Measurements from ENCODE around the gene IRX4. TPM values are rescaled to one million over a fixed set of nuclear protein-coding genes. Genes with fewer than 3 reads are reported as not detected.
A peak's percentile ranks its signal among the peaks of the same experiment; 100 is the strongest.

IRX4 gene
- total and polyA plus RNA-seq, 9 donors, result 0.13 to 3.4 (median 0.48) TPM

GRCh38 chr5:1857256-1857600 is 25.5 kb downstream of the IRX4 start:
- H3K4me3 ChIP-seq (ENCODE audit: low read length), result no peak overlapping the region
- 59% methylated on average over 32 of the region's 32 CpGs for WGBS (ENCODE audit: insufficient coverage)
- no peaks in the 10 kb centered on the region for H3K36me3 ChIP-seq (ENCODE audit: control insufficient read depth, insufficient read depth, low read length)
- peaks cover 44% of the 10 kb centered on the region for H3K27me3 ChIP-seq (ENCODE audit: control insufficient read depth, insufficient read depth, low read length)
- no peaks in the 10 kb centered on the region for H3K9me3 ChIP-seq (replicated peaks; ENCODE audit: control insufficient read depth, low read depth, low read length)
- peaks cover 3% of the 10 kb centered on the region for H3K4me1 ChIP-seq (ENCODE audit: control insufficient read depth, insufficient read depth, low read length)
- H3K27ac ChIP-seq (ENCODE audit: low read length), result no peak overlapping the region
- no peak for DNase-seq

GRCh38 chr5:1856596-1857255 is 26.0 kb downstream of the IRX4 start:
- no peaks in the 10 kb centered on the region for H3K36me3 ChIP-seq (ENCODE audit: control insufficient read depth, insufficient read depth, low read length)
- H3K4me1 ChIP-seq (ENCODE audit: control insufficient read depth, insufficient read depth, low read length), result peaks cover 6% of the 10 kb centered on the region
- no peaks in the 10 kb centered on the region for H3K9me3 ChIP-seq (replicated peaks; ENCODE audit: control insufficient read depth, low read depth, low read length)
- peaks cover 47% of the 10 kb centered on the region for H3K27me3 ChIP-seq (ENCODE audit: control insufficient read depth, insufficient read depth, low read length)
- 52% methylated on average over 47 of the region's 49 CpGs for WGBS (ENCODE audit: insufficient coverage)
- H3K4me3 ChIP-seq (ENCODE audit: low read length), result no peak overlapping the region
- H3K27ac ChIP-seq (ENCODE audit: low read length), result no peak overlapping the region
- no peak for DNase-seq

DNA sequence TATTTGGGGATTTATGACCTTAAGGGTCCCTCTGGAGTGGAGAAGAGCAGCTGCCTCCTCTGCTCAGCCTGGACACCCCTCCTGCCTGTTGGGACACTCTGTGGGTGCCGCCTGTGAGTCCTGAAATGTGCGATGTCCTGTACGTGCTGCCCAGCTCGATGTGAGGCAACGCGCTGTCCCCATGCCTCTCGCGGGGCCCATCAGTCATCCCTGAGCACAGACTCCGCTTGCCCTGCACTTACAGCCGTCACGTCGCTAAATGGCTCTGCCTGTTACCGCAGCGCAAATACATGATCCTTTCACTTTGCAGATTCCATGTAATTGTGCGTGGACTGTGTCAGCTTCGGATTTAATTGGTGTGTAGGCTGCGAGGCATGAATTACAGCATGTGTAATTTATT is 27.1 kb downstream of the IRX4 start:
- H3K27ac ChIP-seq (ENCODE audit: low read length), result no peak overlapping the region
- no peak for DNase-seq
- H3K36me3 ChIP-seq (ENCODE audit: control insufficient read depth, insufficient read depth, low read length), result no peaks in the 10 kb centered on the region
- 43% methylated on average over 8 of the region's 17 CpGs for WGBS (ENCODE audit: insufficient coverage)
- no peaks in the 10 kb centered on the region for H3K9me3 ChIP-seq (replicated peaks; ENCODE audit: control insufficient read depth, low read depth, low read length)
- H3K4me3 ChIP-seq (ENCODE audit: low read length), result no peak overlapping the region
- H3K4me1 ChIP-seq (ENCODE audit: control insufficient read depth, insufficient read depth, low read length), result peaks cover 7% of the 10 kb centered on the region
- H3K27me3 ChIP-seq (ENCODE audit: control insufficient read depth, insufficient read depth, low read length), result peaks cover 58% of the 10 kb centered on the region

- WGBS (ENCODE audit: insufficient coverage), result 38% methylated on average over 1 of the region's 3 CpGs
- no peak overlapping the region for H3K4me3 ChIP-seq (ENCODE audit: low read length)
- H3K36me3 ChIP-seq (ENCODE audit: control insufficient read depth, insufficient read depth, low read length), result no peaks in the 10 kb centered on the region
- no peak overlapping the region for H3K27ac ChIP-seq (ENCODE audit: low read length)
- H3K9me3 ChIP-seq (replicated peaks; ENCODE audit: control insufficient read depth, low read depth, low read length), result no peaks in the 10 kb centered on the region
- peaks cover 7% of the 10 kb centered on the region for H3K4me1 ChIP-seq (ENCODE audit: control insufficient read depth, insufficient read depth, low read length)
- peaks cover 63% of the 10 kb centered on the region for H3K27me3 ChIP-seq (ENCODE audit: control insufficient read depth, insufficient read depth, low read length)
- DNase-seq, result no peak
Measured at GRCh38 chr5:1855075-1855474, 27.6 kb downstream of the IRX4 start.

- DNase-seq, result no peak
- WGBS (ENCODE audit: insufficient coverage), result 71% methylated on average over 5 of the region's 8 CpGs
- H3K27me3 ChIP-seq (ENCODE audit: control insufficient read depth, insufficient read depth, low read length), result peaks cover 79% of the 10 kb centered on the region
Measured at GRCh38 chr5:1853531-1853930, 29.2 kb downstream of the IRX4 start.

GRCh38 chr5:1852324-1852947 is 30.3 kb downstream of the IRX4 start:
- WGBS (ENCODE audit: insufficient coverage), result 30% methylated on average over 10 of the region's 23 CpGs
- Histone ChIP-seq H3K4me1 (ENCODE audit: control insufficient read depth, insufficient read depth, low read length) (peaks cover 7% of the 10 kb centered on the region), H3K9me3 (replicated peaks; ENCODE audit: control insufficient read depth, low read depth, low read length) (no peaks in the 10 kb centered on the region), H3K27ac (ENCODE audit: low read length) (no peak overlapping the region), H3K27me3 (ENCODE audit: control insufficient read depth, insufficient read depth, low read length) (peaks cover 82% of the 10 kb centered on the region), H3K4me3 (ENCODE audit: low read length) (no peak overlapping the region), H3K36me3 (ENCODE audit: control insufficient read depth, insufficient read depth, low read length) (no peaks in the 10 kb centered on the region)
- DNase-seq, result peak; percentile 10

More at GRCh38 chr5:1853531-1853930, 29.2 kb downstream of the IRX4 start:
- Histone ChIP-seq H3K4me1 (ENCODE audit: control insufficient read depth, insufficient read depth, low read length) (peaks cover 7% of the 10 kb centered on the region), H3K4me3 (ENCODE audit: low read length) (no peak overlapping the region), H3K9me3 (replicated peaks; ENCODE audit: control insufficient read depth, low read depth, low read length) (no peaks in the 10 kb centered on the region), H3K27ac (ENCODE audit: low read length) (no peak overlapping the region), H3K36me3 (ENCODE audit: control insufficient read depth, insufficient read depth, low read length) (no peaks in the 10 kb centered on the region)

GRCh38 chr5:1851290-1851934 is 31.3 kb downstream of the IRX4 start:
- H3K36me3 ChIP-seq (ENCODE audit: control insufficient read depth, insufficient read depth, low read length), result no peaks in the 10 kb centered on the region
- H3K4me3 ChIP-seq (ENCODE audit: low read length), result no peak overlapping the region
- no peak for DNase-seq
- H3K9me3 ChIP-seq (replicated peaks; ENCODE audit: control insufficient read depth, low read depth, low read length), result no peaks in the 10 kb centered on the region
- H3K27me3 ChIP-seq (ENCODE audit: control insufficient read depth, insufficient read depth, low read length), result peaks cover 76% of the 10 kb centered on the region
- 0% methylated on average over 11 of the region's 34 CpGs for WGBS (ENCODE audit: insufficient coverage)
- peaks cover 7% of the 10 kb centered on the region for H3K4me1 ChIP-seq (ENCODE audit: control insufficient read depth, insufficient read depth, low read length)
- no peak overlapping the region for H3K27ac ChIP-seq (ENCODE audit: low read length)

DNA sequence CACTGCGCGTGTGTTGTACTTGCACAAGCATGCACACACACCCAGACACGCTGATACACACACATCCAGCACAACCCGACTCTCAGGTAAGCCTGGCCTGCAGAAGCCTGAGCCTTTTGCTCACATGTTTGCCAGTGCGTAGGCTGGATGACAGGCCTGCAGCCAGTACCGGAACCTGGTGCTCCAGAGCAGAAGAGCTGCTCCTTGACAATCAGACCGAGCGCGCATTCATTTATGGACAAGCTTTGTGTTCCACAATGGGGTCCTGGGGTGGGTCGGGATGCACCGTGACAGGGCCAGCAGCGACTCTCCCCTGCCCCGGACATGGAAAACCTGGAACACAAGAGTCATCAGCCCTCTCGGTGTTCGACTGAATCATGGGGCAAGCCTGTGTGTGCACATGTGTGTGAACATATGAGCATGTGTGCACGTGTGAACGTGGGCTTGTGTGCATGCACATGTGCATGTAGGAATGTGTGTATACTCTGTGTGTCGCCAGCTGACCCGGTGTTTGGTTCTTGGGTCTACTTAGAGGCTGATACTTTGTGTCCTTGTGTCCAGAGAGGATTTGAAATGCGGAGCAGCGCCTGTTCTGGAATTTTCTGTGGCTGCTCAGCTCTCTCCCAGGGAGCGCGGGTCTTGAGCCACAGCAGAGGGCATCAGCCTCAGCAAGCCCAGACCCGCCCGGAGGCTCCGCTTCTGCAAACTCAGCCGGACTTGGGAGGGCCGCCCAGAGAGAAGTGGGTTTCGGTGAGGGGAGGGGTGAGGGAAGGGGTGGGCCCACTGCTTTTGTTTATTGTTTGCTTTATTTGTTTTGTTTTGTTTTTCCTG is 32.2 kb downstream of the IRX4 start:
- H3K4me3 ChIP-seq (ENCODE audit: low read length), result no peak overlapping the region
- 63% methylated on average over 23 of the region's 29 CpGs for WGBS (ENCODE audit: insufficient coverage)
- no peak for DNase-seq
- no peak overlapping the region for H3K27ac ChIP-seq (ENCODE audit: low read length)
- H3K36me3 ChIP-seq (ENCODE audit: control insufficient read depth, insufficient read depth, low read length), result no peaks in the 10 kb centered on the region
- peaks cover 7% of the 10 kb centered on the region for H3K4me1 ChIP-seq (ENCODE audit: control insufficient read depth, insufficient read depth, low read length)
- no peaks in the 10 kb centered on the region for H3K9me3 ChIP-seq (replicated peaks; ENCODE audit: control insufficient read depth, low read depth, low read length)
- H3K27me3 ChIP-seq (ENCODE audit: control insufficient read depth, insufficient read depth, low read length), result peaks cover 71% of the 10 kb centered on the region

DNA sequence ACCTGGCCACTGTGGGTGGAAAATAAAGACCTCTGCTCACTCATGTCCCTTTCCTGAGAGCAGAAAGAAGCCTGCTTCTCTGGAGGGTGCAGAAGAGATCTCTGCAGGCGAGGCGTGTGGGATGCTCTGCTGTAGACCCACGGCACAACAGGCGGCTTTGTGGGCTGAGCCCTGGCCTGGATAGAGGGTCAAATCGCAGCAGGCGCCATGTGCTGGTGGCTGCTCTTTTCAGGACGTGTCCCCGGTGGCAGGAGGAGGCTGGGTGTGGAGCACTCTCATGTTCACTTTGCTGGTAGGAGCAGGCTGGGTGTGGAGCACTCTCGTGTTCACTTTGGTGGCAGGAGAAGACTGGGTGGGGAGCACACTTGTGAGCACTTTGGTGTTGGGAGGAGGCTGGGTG is 35.1 kb downstream of the IRX4 start:
- peaks cover 47% of the 10 kb centered on the region for H3K27me3 ChIP-seq (ENCODE audit: control insufficient read depth, insufficient read depth, low read length)

GRCh38 chr5:1847056-1847455 is 35.7 kb downstream of the IRX4 start:
- Histone ChIP-seq H3K4me1 (ENCODE audit: control insufficient read depth, insufficient read depth, low read length) (peaks cover 6% of the 10 kb centered on the region), H3K9me3 (replicated peaks; ENCODE audit: control insufficient read depth, low read depth, low read length) (no peaks in the 10 kb centered on the region), H3K27me3 (ENCODE audit: control insufficient read depth, insufficient read depth, low read length) (peaks cover 42% of the 10 kb centered on the region), H3K36me3 (ENCODE audit: control insufficient read depth, insufficient read depth, low read length) (no peaks in the 10 kb centered on the region), H3K4me3 (ENCODE audit: low read length) (no peak overlapping the region), H3K27ac (ENCODE audit: low read length) (no peak overlapping the region)
- no peak for DNase-seq
- 79% methylated on average over 5 of the region's 10 CpGs for WGBS (ENCODE audit: insufficient coverage)

More for the DNA sequence above, 35.1 kb downstream of the IRX4 start:
- Histone ChIP-seq H3K4me1 (ENCODE audit: control insufficient read depth, insufficient read depth, low read length) (peaks cover 7% of the 10 kb centered on the region), H3K9me3 (replicated peaks; ENCODE audit: control insufficient read depth, low read depth, low read length) (no peaks in the 10 kb centered on the region), H3K27ac (ENCODE audit: low read length) (no peak overlapping the region), H3K4me3 (ENCODE audit: low read length) (no peak overlapping the region), H3K36me3 (ENCODE audit: control insufficient read depth, insufficient read depth, low read length) (no peaks in the 10 kb centered on the region)
- DNase-seq, result no peak
- 68% methylated on average over 9 of the region's 9 CpGs for WGBS (ENCODE audit: insufficient coverage)

All from muscle of leg (tissue), 11 donors.